NCI-H2227 (cell line): ENCODE results near the gene EPHA1.
"Not testable (repeated sequence)": the region's sequence is repeated elsewhere in the genome, so short reads cannot be mapped to it uniquely, and the experiment has no call there.

Source experiments
- DNase-seq: peaks from one replicate; lab custom pipeline; 2025; ENCODE audit not compliant: unreplicated experiment; lab: John Stamatoyannopoulos, UW

Gene EPHA1

GRCh38 chr7:143433759-143434158, 25.1 kb upstream of the EPHA1 start:
- no peak for DNase-seq

DNA sequence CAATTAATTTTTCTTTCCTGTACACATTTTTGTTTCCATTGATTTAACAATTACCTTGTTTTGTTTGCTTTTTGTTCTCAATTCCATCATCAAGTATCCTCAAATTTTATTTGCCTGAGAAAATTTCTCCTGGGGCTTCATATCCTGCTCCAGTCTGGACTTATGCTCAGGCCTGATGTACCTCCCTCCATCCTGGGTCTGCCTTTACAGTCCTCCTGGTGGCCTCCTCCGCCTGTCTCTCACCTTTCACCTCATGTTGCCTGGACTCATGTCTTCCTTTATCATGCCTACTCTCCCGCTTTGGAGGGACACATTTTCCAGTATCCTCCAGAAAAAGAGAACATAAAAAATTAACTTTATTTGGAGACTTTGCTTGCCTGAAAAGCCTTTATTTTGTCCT, 22.5 kb upstream of the EPHA1 start:
- DNase-seq, result no peak

GRCh38 chr7:143429770-143430698, 21.4 kb upstream of the EPHA1 start:
- no peak for DNase-seq

DNA sequence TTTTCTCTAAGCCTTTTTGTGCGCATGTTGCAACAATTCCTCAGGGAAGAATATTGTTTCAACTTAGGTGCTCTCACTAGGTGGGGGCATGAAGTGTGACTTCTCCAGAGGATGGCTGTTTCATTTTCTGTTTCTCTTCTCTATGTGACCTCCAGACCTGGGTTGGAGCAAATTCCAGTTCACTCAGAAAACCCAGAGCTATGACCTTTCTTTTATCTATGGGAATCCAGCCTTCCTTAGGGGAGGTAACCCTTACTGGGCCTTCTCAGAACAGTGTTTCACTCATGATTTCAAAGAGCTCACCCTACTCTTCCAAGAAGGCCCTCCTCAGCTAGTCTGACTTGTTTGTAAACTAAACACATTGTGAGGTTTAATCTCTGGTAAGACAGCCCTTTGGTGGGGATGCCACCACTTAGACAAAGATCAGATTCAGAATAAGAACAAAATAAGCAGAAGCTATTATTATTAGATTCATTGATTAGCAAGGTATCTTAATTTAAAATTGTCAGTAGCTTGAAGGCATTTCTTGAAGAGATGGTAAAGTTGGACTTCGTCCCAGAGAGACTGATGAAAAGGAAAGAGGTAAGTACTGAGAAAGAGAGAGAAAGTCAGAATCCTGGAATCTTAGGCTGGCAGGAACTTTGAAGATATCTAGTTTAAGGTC, 18.0 kb upstream of the EPHA1 start:
- DNase-seq, result no peak

- DNase-seq, result not testable (repeated sequence)
These were observed 15.8 kb upstream of the EPHA1 start for GRCh38 chr7:143424476-143424875.

DNA sequence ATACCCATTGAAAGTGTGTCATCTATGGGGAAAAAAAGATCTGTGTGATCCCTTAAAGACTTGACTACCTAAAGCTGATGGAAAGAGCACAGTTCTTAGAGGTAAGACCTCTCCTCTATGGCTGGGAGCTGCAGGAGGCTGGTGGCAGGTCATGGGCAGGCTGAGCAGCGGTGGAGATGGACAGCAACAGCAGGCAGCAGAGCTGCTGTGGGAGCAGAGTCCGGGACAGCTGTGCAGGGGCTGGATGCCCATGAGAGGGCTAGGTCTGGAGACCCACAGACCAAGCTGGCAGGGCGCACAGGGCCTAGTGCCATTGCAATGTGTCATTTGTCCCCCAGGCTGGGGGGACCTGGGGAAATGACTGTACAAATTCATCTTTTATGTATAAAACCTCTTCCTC, 13.4 kb upstream of the EPHA1 start:
- no peak for DNase-seq

DNA sequence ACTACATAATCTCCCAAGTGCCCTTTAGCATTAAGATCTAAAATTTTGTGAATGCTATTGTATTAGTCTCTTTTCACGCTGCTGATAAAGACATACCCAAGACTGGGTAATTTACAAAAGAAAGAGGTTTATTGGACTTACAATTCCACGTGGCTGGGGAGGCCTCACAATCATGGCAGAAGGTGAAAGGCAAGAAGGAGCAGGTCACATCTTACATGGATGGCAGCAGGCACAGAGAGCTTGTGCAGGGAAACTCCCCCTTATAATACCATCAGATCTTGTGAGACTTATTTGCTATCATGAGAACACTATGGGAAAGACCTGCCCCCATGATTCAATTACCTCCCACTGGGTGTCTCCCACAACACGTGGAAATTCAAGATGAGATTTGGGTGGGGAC, 12.0 kb upstream of the EPHA1 start:
- DNase-seq, result not testable (repeated sequence)

GRCh38 chr7:143419880-143420279, 11.2 kb upstream of the EPHA1 start:
- DNase-seq, result no peak

- DNase-seq, result no peak
These were observed 10.2 kb upstream of the EPHA1 start for GRCh38 chr7:143418681-143419458.

GRCh38 chr7:143417734-143418383, 9.2 kb upstream of the EPHA1 start:
- no peak for DNase-seq

GRCh38 chr7:143416565-143417149, 8.0 kb upstream of the EPHA1 start:
- DNase-seq, result peak; percentile 70

DNA sequence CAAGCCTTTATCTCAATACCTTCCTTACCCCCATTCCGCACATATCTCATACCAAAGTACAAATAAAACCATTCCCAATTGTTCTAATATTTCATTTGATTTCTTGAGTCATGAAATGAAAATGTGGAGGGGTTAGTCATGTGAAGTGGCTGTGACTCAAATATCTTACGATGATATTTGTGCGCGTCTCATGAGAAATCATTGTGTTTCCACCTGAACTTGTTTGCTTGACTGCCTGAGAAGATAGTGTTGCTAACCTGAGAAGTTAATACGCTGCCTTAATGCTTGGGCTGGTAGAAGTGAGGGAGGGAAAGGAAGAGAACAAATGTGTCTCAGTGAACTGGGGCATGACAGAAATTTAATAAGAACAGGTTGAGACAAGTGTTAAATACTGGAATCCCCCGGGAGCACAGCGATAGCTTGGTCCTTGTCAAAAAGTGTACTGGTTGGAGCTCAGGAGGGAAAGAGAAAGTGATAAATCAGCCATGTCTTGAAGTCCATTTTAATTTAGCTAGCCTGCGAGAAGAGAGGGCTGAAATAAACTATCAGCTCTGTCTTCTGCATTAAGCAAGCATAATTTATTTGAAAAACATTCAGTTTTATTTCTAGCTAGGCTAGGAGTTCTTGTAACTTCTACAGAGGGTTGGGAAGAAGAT, 7.2 kb upstream of the EPHA1 start:
- no peak for DNase-seq

GRCh38 chr7:143415209-143415608, 6.6 kb upstream of the EPHA1 start:
- DNase-seq, result not testable (repeated sequence)

- DNase-seq, result no peak
These were observed 4.5 kb upstream of the EPHA1 start for GRCh38 chr7:143413123-143413522.

- no peak for DNase-seq
These were observed 3.5 kb upstream of the EPHA1 start for GRCh38 chr7:143411976-143412708.

- DNase-seq, result no peak
These were observed 1.9 kb upstream of the EPHA1 start for GRCh38 chr7:143410521-143411004.

- no peak for DNase-seq
These were observed 387 bp downstream of the EPHA1 start for GRCh38 chr7:143408252-143408685.

DNA sequence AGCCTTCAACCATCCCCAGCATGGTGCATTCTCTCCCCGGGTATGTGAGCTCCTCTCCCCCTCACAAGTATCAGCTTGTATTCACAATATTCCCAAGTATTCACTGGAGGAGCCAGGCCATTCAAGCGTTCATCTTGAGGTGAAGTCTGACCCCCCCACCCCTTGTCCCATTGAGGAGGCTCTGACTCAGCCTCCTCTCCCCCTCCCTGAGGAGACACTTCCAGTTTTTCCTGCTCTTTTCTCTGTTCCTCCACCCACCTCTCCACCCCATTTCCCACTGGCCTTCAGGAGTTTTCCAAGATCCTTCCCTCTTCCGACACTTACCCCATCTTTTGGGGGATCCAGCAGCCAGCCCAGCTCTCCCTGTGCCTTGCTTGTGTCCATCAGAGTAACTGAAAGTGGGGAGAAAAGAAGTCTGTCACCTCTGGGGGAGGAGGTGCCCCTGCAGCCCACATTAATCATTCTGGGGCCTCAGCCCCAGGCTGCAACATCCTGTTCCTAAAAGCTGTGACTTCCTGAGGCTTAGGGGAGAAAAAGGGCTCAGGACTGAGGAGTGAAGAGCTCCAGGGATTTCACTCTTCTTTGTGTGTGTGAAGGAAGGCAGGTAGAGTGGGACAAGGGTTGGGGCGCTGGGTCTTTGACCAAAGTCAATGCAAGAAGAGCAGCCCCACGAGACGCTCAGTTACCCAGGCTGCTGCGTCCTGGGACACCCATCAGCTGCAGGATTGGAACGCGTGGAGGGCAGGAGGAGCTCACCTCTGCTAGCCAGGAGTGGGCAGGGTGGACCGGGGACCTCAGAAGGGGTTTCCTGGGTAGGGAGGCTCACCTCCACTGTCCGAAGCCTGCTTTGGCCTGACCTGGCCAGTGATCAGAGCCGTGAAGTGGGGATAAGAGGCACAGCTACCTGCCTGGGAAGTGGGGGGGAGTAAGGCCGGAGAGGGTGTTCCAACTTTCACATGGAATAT, 1.1 kb downstream of the EPHA1 start:
- DNase-seq, result no peak
